ENCODE results near the gene HEATR5B.
A peak's percentile ranks its signal among the peaks of the same experiment; 100 is the strongest.

Gene HEATR5B

GRCh38 chr2:37039580-37039979 is 44.6 kb downstream of the HEATR5B start:
- ChIA-PET CTCF (interaction anchor here (1.2 kb wide), 1 partner anchor 29 kb away, joined by 3 read pairs; no protein-coding TSS in a partner anchor), POLR2A (no interaction called here)
- H3K27me3 ChIP-seq (replicated peaks in 2 of 5; ENCODE audit: control insufficient read depth in 4 of 5, insufficient read depth in 5 of 5, low read length in 4 of 5): no peaks in the 10 kb centered on the region
- H3K9me3 ChIP-seq (ENCODE audit: control extremely low read depth in 1 of 5, control insufficient read depth in 4 of 5, insufficient read depth in 2 of 5, low read depth in 1 of 5, low read length in 4 of 5): no peaks in the 10 kb centered on the region
- no CpG with 5 or more reads among the region's 3 CpGs for WGBS (ENCODE audit: insufficient coverage)
- DNase-seq: peak in 2 of 3 donors; percentile 5 to 10
- H3K4me1 ChIP-seq (ENCODE audit: control extremely low read depth in 1 of 4, control insufficient read depth in 4 of 4, insufficient read depth in 4 of 4, low read length in 3 of 4): no peaks in the 10 kb centered on the region
- H3K36me3 ChIP-seq (ENCODE audit: control insufficient read depth in 4 of 4, insufficient read depth in 4 of 4, low read length in 3 of 4): peaks cover 18 to 59% (median 24%) of the 10 kb centered on the region in 4 experiments
- H3K27ac ChIP-seq (ENCODE audit: insufficient read depth in 1 of 2, low read depth in 1 of 2, low read length in 2 of 2, poor library complexity in 1 of 2, severe bottlenecking in 2 of 2): peak overlapping the region in 1 of 2 experiments; percentile 17
- H3K4me3 ChIP-seq (ENCODE audit: control insufficient read depth in 1 of 7, extremely low read depth in 1 of 7, insufficient read depth in 4 of 7, low read depth in 2 of 7, low read length in 6 of 7): no peak overlapping the region

- CTCF ChIA-PET: interaction anchor here (0.7 to 1.3 kb wide), 3 partner anchors 17 to 38 kb away, joined by 3 read pairs; no protein-coding TSS in a partner anchor
- H3K27ac ChIP-seq (ENCODE audit: insufficient read depth in 1 of 2, low read depth in 1 of 2, low read length in 2 of 2, poor library complexity in 1 of 2, severe bottlenecking in 2 of 2): no peak overlapping the region
- POLR2A ChIA-PET: interaction anchor here (0.9 kb wide), 1 partner anchor 51 kb away, joined by 3 read pairs; no protein-coding TSS in a partner anchor
Observed at GRCh38 chr2:37037771-37038170, 46.4 kb downstream of the HEATR5B start.

GRCh38 chr2:37029758-37030157 is 54.4 kb downstream of the HEATR5B start:
- H3K36me3 ChIP-seq (ENCODE audit: control insufficient read depth in 4 of 4, insufficient read depth in 4 of 4, low read length in 3 of 4): peaks cover 21 to 64% (median 25%) of the 10 kb centered on the region in 4 experiments
- DNase-seq: no peak
- H3K4me3 ChIP-seq (ENCODE audit: control insufficient read depth in 1 of 7, extremely low read depth in 1 of 7, insufficient read depth in 4 of 7, low read depth in 2 of 7, low read length in 6 of 7): no peak overlapping the region
- H3K27ac ChIP-seq (ENCODE audit: insufficient read depth in 1 of 2, low read depth in 1 of 2, low read length in 2 of 2, poor library complexity in 1 of 2, severe bottlenecking in 2 of 2): no peak overlapping the region
- ChIA-PET CTCF (no interaction called here), POLR2A (no interaction called here)
- H3K4me1 ChIP-seq (ENCODE audit: control extremely low read depth in 1 of 4, control insufficient read depth in 4 of 4, insufficient read depth in 4 of 4, low read length in 3 of 4): no peaks in the 10 kb centered on the region
- WGBS (ENCODE audit: insufficient coverage): 100% methylated on average over 2 of the region's 8 CpGs
- H3K27me3 ChIP-seq (replicated peaks in 2 of 5; ENCODE audit: control insufficient read depth in 4 of 5, insufficient read depth in 5 of 5, low read length in 4 of 5): no peaks in the 10 kb centered on the region
- no peaks in the 10 kb centered on the region for H3K9me3 ChIP-seq (ENCODE audit: control extremely low read depth in 1 of 5, control insufficient read depth in 4 of 5, insufficient read depth in 2 of 5, low read depth in 1 of 5, low read length in 4 of 5)

More at GRCh38 chr2:37037771-37038170, 46.4 kb downstream of the HEATR5B start:
- 100% methylated on average over 1 of the region's 2 CpGs for WGBS (ENCODE audit: insufficient coverage)
- Histone ChIP-seq H3K4me1 (ENCODE audit: control extremely low read depth in 1 of 4, control insufficient read depth in 4 of 4, insufficient read depth in 4 of 4, low read length in 3 of 4) (no peaks in the 10 kb centered on the region), H3K4me3 (ENCODE audit: control insufficient read depth in 1 of 7, extremely low read depth in 1 of 7, insufficient read depth in 4 of 7, low read depth in 2 of 7, low read length in 6 of 7) (no peak overlapping the region), H3K9me3 (ENCODE audit: control extremely low read depth in 1 of 5, control insufficient read depth in 4 of 5, insufficient read depth in 2 of 5, low read depth in 1 of 5, low read length in 4 of 5) (no peaks in the 10 kb centered on the region), H3K27me3 (replicated peaks in 2 of 5; ENCODE audit: control insufficient read depth in 4 of 5, insufficient read depth in 5 of 5, low read length in 4 of 5) (no peaks in the 10 kb centered on the region), H3K36me3 (ENCODE audit: control insufficient read depth in 4 of 4, insufficient read depth in 4 of 4, low read length in 3 of 4) (peaks cover 14 to 51% (median 20%) of the 10 kb centered on the region in 4 experiments)
- DNase-seq: peak in 1 of 3 donors; percentile 15

- CTCF ChIA-PET: no interaction called here
- Histone ChIP-seq H3K27me3 (replicated peaks in 2 of 5; ENCODE audit: control insufficient read depth in 4 of 5, insufficient read depth in 5 of 5, low read length in 4 of 5) (no peaks in the 10 kb centered on the region), H3K9me3 (ENCODE audit: control extremely low read depth in 1 of 5, control insufficient read depth in 4 of 5, insufficient read depth in 2 of 5, low read depth in 1 of 5, low read length in 4 of 5) (no peaks in the 10 kb centered on the region), H3K4me1 (ENCODE audit: control extremely low read depth in 1 of 4, control insufficient read depth in 4 of 4, insufficient read depth in 4 of 4, low read length in 3 of 4) (no peaks in the 10 kb centered on the region), H3K36me3 (ENCODE audit: control insufficient read depth in 4 of 4, insufficient read depth in 4 of 4, low read length in 3 of 4) (peaks cover 20 to 73% (median 27%) of the 10 kb centered on the region in 4 experiments), H3K4me3 (ENCODE audit: control insufficient read depth in 1 of 7, extremely low read depth in 1 of 7, insufficient read depth in 4 of 7, low read depth in 2 of 7, low read length in 6 of 7) (no peak overlapping the region), H3K27ac (ENCODE audit: insufficient read depth in 1 of 2, low read depth in 1 of 2, low read length in 2 of 2, poor library complexity in 1 of 2, severe bottlenecking in 2 of 2) (no peak overlapping the region)
- POLR2A ChIA-PET: no interaction called here
- DNase-seq: peak in 1 of 3 donors; percentile 2
- 86% methylated on average over 5 of the region's 5 CpGs for WGBS (ENCODE audit: insufficient coverage)
Observed at GRCh38 chr2:37026050-37026449, 58.1 kb downstream of the HEATR5B start.

GRCh38 chr2:37020887-37021796 is 63.0 kb downstream of the HEATR5B start:
- DNase-seq: no peak
- no peak overlapping the region for H3K4me3 ChIP-seq (ENCODE audit: control insufficient read depth in 1 of 7, extremely low read depth in 1 of 7, insufficient read depth in 4 of 7, low read depth in 2 of 7, low read length in 6 of 7)
- no peaks in the 10 kb centered on the region for H3K9me3 ChIP-seq (ENCODE audit: control extremely low read depth in 1 of 5, control insufficient read depth in 4 of 5, insufficient read depth in 2 of 5, low read depth in 1 of 5, low read length in 4 of 5)
- no peaks in the 10 kb centered on the region for H3K27me3 ChIP-seq (replicated peaks in 2 of 5; ENCODE audit: control insufficient read depth in 4 of 5, insufficient read depth in 5 of 5, low read length in 4 of 5)
- WGBS (ENCODE audit: insufficient coverage): 100% methylated on average over 4 of the region's 5 CpGs
- H3K27ac ChIP-seq (ENCODE audit: insufficient read depth in 1 of 2, low read depth in 1 of 2, low read length in 2 of 2, poor library complexity in 1 of 2, severe bottlenecking in 2 of 2): no peak overlapping the region
- H3K36me3 ChIP-seq (ENCODE audit: control insufficient read depth in 4 of 4, insufficient read depth in 4 of 4, low read length in 3 of 4): peaks cover 15 to 82% (median 30%) of the 10 kb centered on the region in 4 experiments
- ChIA-PET CTCF (interaction anchor here (1.4 to 1.5 kb wide), 2 partner anchors 15 to 16 kb away, joined by 3 read pairs; no protein-coding TSS in a partner anchor), POLR2A (interaction anchor here (0.6 kb wide), 1 partner anchor 12 kb away, joined by 3 read pairs; no protein-coding TSS in a partner anchor)
- no peaks in the 10 kb centered on the region for H3K4me1 ChIP-seq (ENCODE audit: control extremely low read depth in 1 of 4, control insufficient read depth in 4 of 4, insufficient read depth in 4 of 4, low read length in 3 of 4)

GRCh38 chr2:37020212-37020886 is 63.8 kb downstream of the HEATR5B start:
- Histone ChIP-seq H3K27me3 (replicated peaks in 2 of 5; ENCODE audit: control insufficient read depth in 4 of 5, insufficient read depth in 5 of 5, low read length in 4 of 5) (no peaks in the 10 kb centered on the region), H3K36me3 (ENCODE audit: control insufficient read depth in 4 of 4, insufficient read depth in 4 of 4, low read length in 3 of 4) (peaks cover 13 to 78% (median 29%) of the 10 kb centered on the region in 4 experiments), H3K9me3 (ENCODE audit: control extremely low read depth in 1 of 5, control insufficient read depth in 4 of 5, insufficient read depth in 2 of 5, low read depth in 1 of 5, low read length in 4 of 5) (no peaks in the 10 kb centered on the region), H3K4me3 (ENCODE audit: control insufficient read depth in 1 of 7, extremely low read depth in 1 of 7, insufficient read depth in 4 of 7, low read depth in 2 of 7, low read length in 6 of 7) (no peak overlapping the region), H3K27ac (ENCODE audit: insufficient read depth in 1 of 2, low read depth in 1 of 2, low read length in 2 of 2, poor library complexity in 1 of 2, severe bottlenecking in 2 of 2) (no peak overlapping the region), H3K4me1 (ENCODE audit: control extremely low read depth in 1 of 4, control insufficient read depth in 4 of 4, insufficient read depth in 4 of 4, low read length in 3 of 4) (no peaks in the 10 kb centered on the region)
- POLR2A ChIA-PET: no interaction called here
- CTCF ChIA-PET: interaction anchor here (1.4 to 1.5 kb wide), 2 partner anchors 14 to 17 kb away, joined by 3 read pairs; no protein-coding TSS in a partner anchor
- no peak for DNase-seq
- no CpG with 5 or more reads among the region's 5 CpGs for WGBS (ENCODE audit: insufficient coverage)

All from common myeloid progenitor, CD34-positive (primary cell).